Effector CD8-positive, alpha-beta T cell (primary cell): ENCODE data around the gene SRPK1.

Experiments
- DNase-seq: peaks from one replicate; lab custom pipeline; 2025; lab: John Stamatoyannopoulos, UW

Gene SRPK1

DNA sequence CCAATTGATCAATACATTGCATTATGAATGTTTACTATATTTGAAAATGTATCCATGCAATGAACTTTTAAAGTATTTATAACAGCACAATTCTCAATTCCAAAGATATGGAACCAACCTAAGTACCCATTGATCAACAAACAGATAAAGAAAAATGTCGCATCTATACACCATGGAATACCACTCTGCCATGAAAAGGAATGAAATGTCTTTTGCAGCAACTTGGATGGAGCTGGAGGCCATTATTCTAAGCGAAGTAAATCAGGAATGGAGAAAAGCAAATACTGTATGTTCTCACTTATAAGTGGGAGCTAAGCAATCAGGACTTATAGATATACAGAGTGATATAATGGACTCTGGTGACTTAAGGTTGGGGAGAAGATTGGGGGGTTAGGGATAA lies 22.9 kb downstream of the SRPK1 start:
- no peak for DNase-seq

DNA sequence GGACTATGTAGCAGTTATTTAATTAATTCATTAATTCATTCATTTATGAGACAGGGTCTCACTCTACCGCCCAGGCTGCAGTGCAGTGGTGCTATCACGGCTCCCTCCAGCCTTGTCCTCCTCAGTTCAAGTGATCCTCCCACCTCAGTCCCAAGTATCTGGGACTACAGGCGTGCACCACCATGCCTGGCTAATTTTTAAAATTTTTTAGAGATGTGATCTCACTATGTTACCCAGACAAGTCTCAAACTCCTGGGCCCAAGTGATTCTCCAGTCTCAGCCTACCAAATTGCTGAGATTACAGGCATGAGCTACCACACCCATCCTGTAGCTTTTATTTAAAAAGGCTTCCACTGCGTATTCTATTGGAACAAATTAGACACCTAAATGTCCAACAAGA lies 23.4 kb downstream of the SRPK1 start:
- no peak for DNase-seq

DNA sequence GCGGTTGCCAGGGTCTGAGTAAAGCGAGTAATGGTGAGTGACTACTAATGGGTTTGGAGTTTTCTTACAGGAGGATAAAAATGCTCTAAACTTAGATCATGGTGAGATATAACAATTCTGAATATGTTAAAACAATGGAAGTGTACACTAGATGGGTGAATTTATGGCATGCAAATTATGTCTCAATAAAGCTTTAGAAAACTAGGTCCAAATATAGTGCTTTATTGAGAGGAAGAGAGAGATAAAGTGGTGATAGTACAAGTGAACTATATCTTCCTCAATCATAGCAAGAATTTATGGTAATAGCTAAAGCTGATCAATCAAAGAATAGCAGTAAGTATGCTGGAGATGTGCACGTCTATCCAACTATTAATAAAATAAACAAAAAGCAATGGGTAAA lies 23.9 kb downstream of the SRPK1 start:
- DNase-seq: no peak

- DNase-seq: no peak
Measured at GRCh38 chr6:35896228-35896627, 24.7 kb downstream of the SRPK1 start.

GRCh38 chr6:35895560-35895959 lies 25.3 kb downstream of the SRPK1 start:
- no peak for DNase-seq

GRCh38 chr6:35894776-35895175 lies 26.1 kb downstream of the SRPK1 start:
- DNase-seq: no peak

GRCh38 chr6:35893246-35893645 lies 27.7 kb downstream of the SRPK1 start:
- DNase-seq: no peak

DNA sequence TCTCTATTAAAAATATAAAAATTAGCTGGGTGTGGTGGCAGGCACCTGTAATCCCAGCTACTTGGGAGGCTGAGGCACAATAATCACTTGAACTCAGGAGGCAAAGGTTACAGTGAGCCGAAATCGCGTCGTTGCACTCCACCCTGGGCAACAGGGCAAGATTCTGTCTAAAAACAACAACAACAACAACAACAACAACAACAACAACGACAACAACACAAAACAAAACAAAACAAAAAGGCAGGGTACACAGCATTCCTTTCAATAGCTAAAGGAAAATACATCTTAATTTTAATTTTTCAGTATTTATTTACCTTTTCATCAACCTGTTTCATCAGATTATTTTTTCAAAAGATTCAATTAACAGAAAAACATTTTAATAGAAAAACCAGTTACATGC lies 28.4 kb downstream of the SRPK1 start:
- no peak for DNase-seq

DNA sequence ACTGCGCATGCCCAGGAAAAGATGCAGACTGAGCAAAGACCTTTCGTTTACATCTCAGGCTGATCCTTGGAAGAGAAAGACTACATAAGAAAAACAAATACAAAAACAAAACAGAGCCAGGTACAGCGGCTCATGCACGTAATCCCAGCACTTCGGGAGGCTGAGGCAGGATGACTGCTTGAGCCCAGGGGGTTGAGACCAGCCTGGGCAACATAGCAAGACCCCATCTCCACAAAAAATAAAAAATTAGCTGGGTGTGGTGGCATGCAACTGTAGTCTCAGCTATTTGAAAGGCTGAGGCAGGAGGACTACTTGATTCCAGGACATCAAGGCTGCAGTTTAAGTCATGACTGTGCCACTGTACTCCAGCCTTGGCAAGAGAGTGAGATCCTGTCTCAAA lies 41.7 kb downstream of the SRPK1 start:
- DNase-seq: no peak

DNA sequence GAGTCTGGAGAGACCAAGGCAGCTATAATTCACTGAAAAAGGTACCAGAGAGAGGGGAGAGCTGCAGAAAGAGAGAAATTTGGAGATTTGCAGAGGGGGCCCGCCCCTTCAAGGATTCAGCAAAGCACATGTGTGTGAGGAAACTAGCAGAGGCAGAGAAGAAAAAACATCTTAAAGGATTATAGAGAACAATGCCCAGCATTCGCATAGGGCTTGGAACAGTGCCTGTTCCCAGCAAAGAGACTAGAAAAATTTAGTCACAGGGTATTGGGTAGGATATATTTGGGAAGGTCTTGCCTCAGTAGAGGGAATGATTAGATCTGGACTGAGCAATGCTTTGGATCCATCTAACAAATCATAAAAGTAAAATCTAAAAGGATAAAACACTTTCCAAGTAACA lies 44.0 kb downstream of the SRPK1 start:
- no peak for DNase-seq

GRCh38 chr6:35874730-35875129 lies 46.2 kb downstream of the SRPK1 start:
- no peak for DNase-seq

DNA sequence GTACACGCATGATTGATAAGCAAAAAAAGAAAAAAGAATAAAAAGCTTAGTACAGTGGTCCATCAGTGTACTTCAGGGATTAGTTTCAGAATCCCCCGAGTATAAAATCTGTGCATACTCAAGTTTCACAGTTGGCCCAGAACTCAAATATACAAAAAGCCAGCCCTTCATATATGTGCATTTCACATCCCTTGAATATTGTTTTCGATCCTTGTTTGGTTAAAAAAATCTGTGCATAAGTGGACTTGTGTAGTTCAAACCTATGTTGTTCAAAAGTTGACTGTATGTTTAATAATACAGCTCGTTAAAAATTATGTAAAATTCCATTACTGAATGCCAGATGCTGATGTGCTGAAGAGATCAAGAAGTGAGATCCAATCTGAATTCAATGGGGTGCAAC lies 61.5 kb downstream of the SRPK1 start:
- no peak for DNase-seq

DNA sequence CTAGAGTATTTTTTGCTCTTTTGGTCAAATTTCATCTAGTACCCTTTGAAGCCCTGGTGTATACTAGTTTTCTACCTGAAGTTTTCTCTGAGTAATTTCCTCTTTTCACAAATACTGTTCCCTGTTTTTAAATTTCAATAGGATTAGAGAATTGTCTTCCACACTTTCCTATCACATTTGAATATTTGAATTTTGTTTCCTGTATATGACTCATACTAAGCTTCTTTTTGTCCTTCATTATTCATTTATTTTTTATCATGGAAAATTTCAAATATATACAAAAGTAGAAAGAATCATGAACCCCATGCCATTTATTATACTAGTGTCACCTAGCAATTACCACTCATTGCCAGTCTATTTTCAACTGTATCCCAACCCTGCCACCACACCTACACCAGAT lies 63.0 kb downstream of the SRPK1 start:
- no peak for DNase-seq

- DNase-seq: no peak
Measured at GRCh38 chr6:35856250-35856649, 64.6 kb downstream of the SRPK1 start.

DNA sequence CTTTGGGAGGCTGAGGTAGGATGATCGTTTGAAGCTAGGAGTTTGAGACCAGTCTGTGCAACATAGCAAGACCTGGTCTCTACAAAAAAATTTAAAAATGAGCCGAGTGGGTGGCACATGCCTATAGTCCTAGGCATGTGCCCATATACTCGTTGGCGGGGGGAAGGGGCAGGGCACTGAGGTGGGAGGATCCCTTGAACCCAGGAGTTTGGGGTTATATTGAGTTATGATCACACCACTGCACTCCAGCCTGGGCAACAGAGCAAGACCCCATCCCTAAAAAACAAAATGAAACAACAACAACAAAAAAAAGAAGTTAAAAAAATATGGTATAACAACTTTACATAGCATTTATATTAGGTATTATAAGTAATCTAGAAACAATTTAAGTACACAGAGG lies 67.9 kb downstream of the SRPK1 start:
- no peak for DNase-seq

DNA sequence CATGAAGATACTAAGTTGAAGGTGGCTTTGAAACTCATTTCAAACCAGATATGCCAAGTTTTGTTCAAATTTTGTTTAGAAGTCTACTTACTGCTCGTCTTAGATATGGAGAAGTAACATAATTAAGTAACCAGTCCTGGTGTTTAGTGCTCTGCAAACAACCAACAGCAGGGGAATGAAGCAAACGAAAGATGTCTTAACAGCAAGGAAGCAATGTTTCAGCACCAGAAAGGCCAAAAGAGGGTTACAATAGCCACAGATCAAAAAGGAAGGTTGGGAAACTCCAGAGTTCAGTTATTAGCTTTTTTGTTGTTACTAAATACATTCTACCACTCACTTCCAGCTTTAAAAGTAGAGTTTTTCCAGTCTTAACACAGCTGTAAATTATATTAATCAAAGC lies 70.7 kb downstream of the SRPK1 start:
- DNase-seq: no peak

- DNase-seq: no peak
Measured at GRCh38 chr6:35844290-35844689, 76.6 kb downstream of the SRPK1 start.

GRCh38 chr6:35842381-35842780 lies 78.5 kb downstream of the SRPK1 start:
- no peak for DNase-seq

GRCh38 chr6:35839019-35839418 lies 81.9 kb downstream of the SRPK1 start:
- no peak for DNase-seq

GRCh38 chr6:35833536-35833935 lies 87.4 kb downstream of the SRPK1 start:
- DNase-seq: no peak

DNA sequence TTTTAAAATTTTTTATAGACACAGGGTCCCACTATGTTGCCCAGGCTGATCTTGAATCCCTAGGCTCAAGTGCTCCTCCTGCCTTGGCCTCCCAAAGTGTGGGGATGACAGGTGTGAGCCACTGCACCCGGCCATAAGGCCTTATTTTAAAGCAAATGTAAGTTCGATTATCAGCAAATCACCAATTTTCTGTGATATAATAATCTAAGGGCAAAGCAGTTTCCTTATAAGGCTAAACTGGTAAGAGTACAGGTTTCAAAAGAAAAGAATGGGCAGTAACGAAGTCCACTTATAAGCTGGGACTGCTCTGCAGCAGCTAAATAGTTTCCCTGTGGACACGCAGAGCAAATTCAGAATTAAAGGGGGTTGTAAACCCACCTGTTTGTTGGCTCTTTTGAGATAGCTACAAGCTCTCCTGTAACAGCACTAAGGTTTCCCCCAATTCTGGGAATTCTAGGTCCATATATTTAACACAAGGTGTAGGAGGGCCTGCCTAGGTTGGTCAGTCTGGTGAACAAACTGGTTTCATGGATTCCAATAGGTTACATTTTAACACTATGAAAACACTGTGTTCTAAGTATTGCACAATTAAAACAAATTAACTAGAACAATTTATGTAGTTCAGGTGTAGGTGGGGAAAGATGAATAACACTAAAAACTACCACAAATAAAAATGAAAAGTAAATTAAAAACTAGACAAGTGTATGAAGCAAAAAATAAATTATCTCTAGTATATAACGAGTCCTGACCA lies 89.5 kb downstream of the SRPK1 start:
- no peak for DNase-seq

DNA sequence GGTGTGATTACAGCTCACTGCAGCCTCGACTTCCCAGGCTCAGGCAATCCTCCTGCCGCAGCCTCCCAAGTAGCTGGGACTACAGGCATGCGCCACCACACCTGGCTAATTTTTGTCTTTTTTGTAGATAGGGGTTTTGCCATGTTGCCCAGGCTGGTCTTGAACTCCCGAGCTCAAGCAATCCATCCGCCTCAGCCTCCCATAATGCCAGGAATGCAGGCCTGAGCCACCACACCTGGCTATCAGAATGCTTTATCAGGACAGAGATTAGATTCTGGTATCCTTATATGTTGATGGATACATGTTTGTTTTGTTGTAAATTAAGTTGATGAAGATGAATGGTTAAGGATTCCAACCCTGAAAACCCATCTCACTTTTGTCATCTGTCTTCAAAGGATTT lies 91.6 kb downstream of the SRPK1 start:
- no peak for DNase-seq

DNA sequence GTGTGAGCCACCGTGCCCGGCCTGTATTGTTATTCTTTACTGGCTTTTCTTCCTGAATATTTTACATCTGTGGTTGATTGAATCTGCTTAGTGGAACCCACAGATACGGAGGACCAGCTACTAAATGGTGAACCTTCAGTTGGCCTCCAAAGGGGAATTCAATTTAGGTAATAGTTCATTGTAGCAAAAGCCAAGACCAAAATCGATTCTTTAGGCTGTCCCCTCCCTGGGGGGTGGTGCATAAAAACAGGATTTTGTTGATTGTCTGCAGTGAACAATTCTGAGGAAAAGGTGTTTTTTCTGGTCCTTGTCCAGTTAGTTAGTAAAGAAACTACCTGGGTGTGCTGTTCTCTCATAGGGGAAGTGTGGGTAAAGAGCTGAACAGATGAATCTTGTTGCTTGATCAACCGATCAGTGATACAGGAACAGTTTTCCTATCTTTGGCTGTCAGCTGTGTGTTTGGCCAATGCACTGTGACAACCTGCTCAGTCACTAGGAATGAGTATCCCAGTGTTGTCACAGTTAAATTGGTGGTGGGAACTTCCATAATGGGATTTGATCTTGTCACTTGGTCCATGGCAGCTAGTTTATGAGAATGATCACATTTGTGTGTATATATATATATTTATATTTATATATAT lies 96.2 kb downstream of the SRPK1 start:
- no peak for DNase-seq

DNA sequence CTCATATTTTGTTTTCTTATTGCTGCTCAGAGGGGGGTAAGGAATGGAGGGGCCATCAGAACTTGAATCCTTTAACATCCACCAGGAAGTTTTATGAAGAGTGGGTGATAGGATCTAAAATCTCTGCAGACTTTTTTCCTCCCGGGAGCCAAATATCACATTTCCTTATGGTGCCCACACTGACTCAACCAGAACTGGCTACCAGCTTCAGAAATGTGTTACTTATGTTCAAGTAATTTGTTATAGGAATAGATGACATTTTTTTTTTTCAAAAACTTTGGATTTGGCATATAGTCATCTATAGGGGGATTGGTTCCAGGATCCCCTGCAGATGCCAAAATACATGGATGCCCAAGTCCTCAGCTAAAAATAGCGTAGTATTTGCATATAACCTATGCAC lies 97.3 kb downstream of the SRPK1 start:
- DNase-seq: no peak
